Astrocyte of the spinal cord (primary cell): ENCODE data around the gene CEP170B.
"Not testable (repeated sequence)": the region's sequence is repeated elsewhere in the genome, so short reads cannot be mapped to it uniquely, and the experiment has no call there.

ENCODE experiments used
- DNase-seq: peaks from one replicate; pipeline ENCODE4 v3.0.0; 2011; ENCODE audit warnings: low read depth, low spot score
- H3K4me3 ChIP-seq: 2 replicates; pipeline ENCODE4 v1.5.1; 2011; ENCODE audit warnings: low read depth, mild to moderate bottlenecking, low read length, moderate library complexity
- CTCF ChIP-seq: IDR thresholded peaks from 2 replicates; pipeline ENCODE4 v1.5.1; 2012; ENCODE audit warnings: low read depth, mild to moderate bottlenecking, low read length, inconsistent platforms
- in situ Hi-C: cut with HindIII; loops from 2 replicates; pipeline ENCODE4 v1.10.0; 2017; ENCODE audit warnings: low sequenced_read_pairs

The CEP170B gene

GRCh38 chr14:104879983-104880565, 15.0 kb downstream of the CEP170B start:
- no peak for DNase-seq
- in situ Hi-C loops: no loop called here
- no peak overlapping the region for H3K4me3 ChIP-seq
- TF ChIP-seq CTCF: no peak

- in situ Hi-C loops: no loop called here
- no peak for TF ChIP-seq CTCF
- no peak overlapping the region for H3K4me3 ChIP-seq
- DNase-seq: no peak
These were observed 15.6 kb downstream of the CEP170B start for GRCh38 chr14:104880584-104881210.

GRCh38 chr14:104881369-104881979, 16.4 kb downstream of the CEP170B start:
- H3K4me3 ChIP-seq: no peak overlapping the region
- in situ Hi-C loops: no loop called here
- no peak for TF ChIP-seq CTCF
- DNase-seq: no peak

- in situ Hi-C loops: no loop called here
- DNase-seq: no peak
- no peak for TF ChIP-seq CTCF
- H3K4me3 ChIP-seq: no peak overlapping the region
These were observed 17.4 kb downstream of the CEP170B start for GRCh38 chr14:104882325-104882973.

- H3K4me3 ChIP-seq: no peak overlapping the region
- in situ Hi-C loops: no loop called here
- DNase-seq: no peak
- TF ChIP-seq CTCF: no peak
These were observed 18.1 kb downstream of the CEP170B start for GRCh38 chr14:104882991-104883660.

GRCh38 chr14:104883681-104884361, 18.8 kb downstream of the CEP170B start:
- in situ Hi-C loops: no loop called here
- DNase-seq: no peak
- H3K4me3 ChIP-seq: no peak overlapping the region
- TF ChIP-seq CTCF: no peak

GRCh38 chr14:104884381-104884780, 19.3 kb downstream of the CEP170B start:
- in situ Hi-C loops, DNase-seq: not testable (repeated sequence)

More at GRCh38 chr14:104884381-104884780, 19.3 kb downstream of the CEP170B start:
- not testable (repeated sequence) for H3K4me3 ChIP-seq
